ENCODE results near the gene OGDH. TPM values are rescaled to one million over a fixed set of nuclear protein-coding genes. Genes with fewer than 3 reads are reported as not detected.
"Not testable (repeated sequence)": the region's sequence is repeated elsewhere in the genome, so short reads cannot be mapped to it uniquely, and the experiment has no call there.

The OGDH gene
- total and polyA plus RNA-seq, 4 donors, result 39.0 to 142 (median 59.9) TPM

DNA sequence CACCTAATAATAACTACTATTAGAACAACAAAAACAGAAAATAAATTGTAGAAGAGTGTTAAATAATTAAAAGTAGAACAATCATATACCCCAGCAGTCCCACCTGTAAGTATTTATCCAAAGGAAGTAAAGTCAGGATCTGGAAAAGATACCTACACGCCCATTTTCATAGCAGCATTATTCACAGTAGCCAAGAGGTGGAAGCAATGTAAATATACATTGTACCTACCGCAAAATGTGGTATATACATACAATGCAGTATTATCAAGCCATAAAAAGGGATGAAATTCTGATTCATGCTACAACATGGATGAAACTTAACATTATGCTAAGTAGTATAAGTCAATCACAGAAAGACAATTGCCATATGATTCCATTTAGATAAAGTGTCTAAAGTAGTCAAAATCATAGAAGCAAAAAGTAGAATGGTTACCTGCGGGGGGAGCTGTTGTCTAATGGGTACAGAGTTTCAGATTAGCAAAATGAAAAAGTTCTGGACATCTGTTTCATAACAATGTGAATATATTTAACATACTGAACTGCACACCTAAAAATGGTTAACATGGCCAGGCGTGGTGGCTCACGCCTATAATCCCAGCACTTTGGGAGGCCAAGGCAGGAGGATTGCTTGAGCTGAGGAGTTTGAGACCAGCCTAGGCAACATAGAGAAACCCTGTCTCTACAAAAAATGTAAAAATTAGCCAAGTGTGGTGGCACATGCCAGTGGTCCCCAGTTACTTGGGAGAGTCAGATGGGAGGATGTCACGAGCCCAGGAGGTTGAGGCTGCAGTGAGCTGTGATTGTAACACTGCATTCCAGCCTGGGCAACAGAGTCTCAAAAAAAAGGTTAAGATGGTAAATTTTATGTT, 18.4 kb upstream of the OGDH start:
- DNase-seq, result peak; percentile 43 to 75 (median 70)
- WGBS, 2 donors, result 23 to 35% methylated on average over 6 of the region's 6 CpGs
- no peaks in the 10 kb centered on the region for H3K27me3 ChIP-seq (ENCODE audit: control insufficient read depth in 3 of 3, insufficient read depth in 3 of 3, low read length in 2 of 3)

DNA sequence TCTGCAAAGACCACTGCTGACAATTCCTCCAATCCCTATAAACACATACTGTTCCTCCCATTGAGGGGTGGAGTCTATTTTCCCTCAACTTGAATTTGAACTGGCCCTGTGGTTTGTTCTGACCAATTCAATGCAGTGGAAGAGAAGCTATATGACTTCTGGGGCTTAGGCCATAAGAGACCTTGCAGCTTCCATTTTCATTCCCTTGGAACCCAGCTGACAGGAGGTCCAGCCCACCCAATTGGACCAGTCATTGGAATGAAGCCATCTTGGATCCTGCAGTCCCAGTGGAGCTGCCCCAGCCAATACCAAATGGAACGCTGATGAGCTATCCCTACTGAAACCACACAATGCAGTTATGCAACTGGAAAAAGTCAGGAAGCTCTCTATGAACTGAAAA, 15.5 kb upstream of the OGDH start:
- Histone ChIP-seq H3K9ac (ENCODE audit: insufficient read depth in 1 of 2, low read length in 2 of 2) (no peak overlapping the region), H3K4me3 (no peak overlapping the region), H3K27ac (ENCODE audit: low read depth in 1 of 2, low read length in 1 of 2) (no peak overlapping the region), H3K27me3 (ENCODE audit: control insufficient read depth in 3 of 3, insufficient read depth in 3 of 3, low read length in 2 of 3) (no peaks in the 10 kb centered on the region), H3K9me3 (ENCODE audit: control insufficient read depth in 4 of 4, insufficient read depth in 3 of 4, low read length in 3 of 4) (no peaks in the 10 kb centered on the region), H3K36me3 (ENCODE audit: control insufficient read depth in 4 of 4, insufficient read depth in 4 of 4, low read length in 4 of 4) (no peaks in the 10 kb centered on the region), H3K4me1 (ENCODE audit: control insufficient read depth in 5 of 5, insufficient read depth in 5 of 5, low read length in 5 of 5) (no peaks in the 10 kb centered on the region)
- DNase-seq (no peak), ATAC-seq (ENCODE audit: insufficient read depth, low FRiP score) (no peak)
- TF ChIP-seq, protein P1, sequence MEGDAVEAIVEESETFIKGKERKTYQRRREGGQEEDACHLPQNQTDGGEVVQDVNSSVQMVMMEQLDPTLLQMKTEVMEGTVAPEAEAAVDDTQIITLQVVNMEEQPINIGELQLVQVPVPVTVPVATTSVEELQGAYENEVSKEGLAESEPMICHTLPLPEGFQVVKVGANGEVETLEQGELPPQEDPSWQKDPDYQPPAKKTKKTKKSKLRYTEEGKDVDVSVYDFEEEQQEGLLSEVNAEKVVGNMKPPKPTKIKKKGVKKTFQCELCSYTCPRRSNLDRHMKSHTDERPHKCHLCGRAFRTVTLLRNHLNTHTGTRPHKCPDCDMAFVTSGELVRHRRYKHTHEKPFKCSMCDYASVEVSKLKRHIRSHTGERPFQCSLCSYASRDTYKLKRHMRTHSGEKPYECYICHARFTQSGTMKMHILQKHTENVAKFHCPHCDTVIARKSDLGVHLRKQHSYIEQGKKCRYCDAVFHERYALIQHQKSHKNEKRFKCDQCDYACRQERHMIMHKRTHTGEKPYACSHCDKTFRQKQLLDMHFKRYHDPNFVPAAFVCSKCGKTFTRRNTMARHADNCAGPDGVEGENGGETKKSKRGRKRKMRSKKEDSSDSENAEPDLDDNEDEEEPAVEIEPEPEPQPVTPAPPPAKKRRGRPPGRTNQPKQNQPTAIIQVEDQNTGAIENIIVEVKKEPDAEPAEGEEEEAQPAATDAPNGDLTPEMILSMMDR (IDR thresholded peaks at IDR 0.05; ENCODE audit: control extremely low read depth, extremely low read depth), result no peak
- WGBS, 2 donors, result 81 to 82% methylated on average over 1 of the region's 1 CpG

More for the DNA sequence above, 18.4 kb upstream of the OGDH start:
- Histone ChIP-seq H3K27ac (ENCODE audit: low read depth in 1 of 2, low read length in 1 of 2) (no peak overlapping the region), H3K4me1 (ENCODE audit: control insufficient read depth in 5 of 5, insufficient read depth in 5 of 5, low read length in 5 of 5) (no peaks in the 10 kb centered on the region), H3K4me3 (no peak overlapping the region), H3K9ac (ENCODE audit: insufficient read depth in 1 of 2, low read length in 2 of 2) (no peak overlapping the region), H3K36me3 (ENCODE audit: control insufficient read depth in 4 of 4, insufficient read depth in 4 of 4, low read length in 4 of 4) (no peaks in the 10 kb centered on the region), H3K9me3 (ENCODE audit: control insufficient read depth in 4 of 4, insufficient read depth in 3 of 4, low read length in 3 of 4) (no peaks in the 10 kb centered on the region)
- TF ChIP-seq, protein P1 (IDR thresholded peaks at IDR 0.05; ENCODE audit: control extremely low read depth, extremely low read depth), result peak; percentile 50
- ATAC-seq (ENCODE audit: insufficient read depth, low FRiP score), result no peak

DNA sequence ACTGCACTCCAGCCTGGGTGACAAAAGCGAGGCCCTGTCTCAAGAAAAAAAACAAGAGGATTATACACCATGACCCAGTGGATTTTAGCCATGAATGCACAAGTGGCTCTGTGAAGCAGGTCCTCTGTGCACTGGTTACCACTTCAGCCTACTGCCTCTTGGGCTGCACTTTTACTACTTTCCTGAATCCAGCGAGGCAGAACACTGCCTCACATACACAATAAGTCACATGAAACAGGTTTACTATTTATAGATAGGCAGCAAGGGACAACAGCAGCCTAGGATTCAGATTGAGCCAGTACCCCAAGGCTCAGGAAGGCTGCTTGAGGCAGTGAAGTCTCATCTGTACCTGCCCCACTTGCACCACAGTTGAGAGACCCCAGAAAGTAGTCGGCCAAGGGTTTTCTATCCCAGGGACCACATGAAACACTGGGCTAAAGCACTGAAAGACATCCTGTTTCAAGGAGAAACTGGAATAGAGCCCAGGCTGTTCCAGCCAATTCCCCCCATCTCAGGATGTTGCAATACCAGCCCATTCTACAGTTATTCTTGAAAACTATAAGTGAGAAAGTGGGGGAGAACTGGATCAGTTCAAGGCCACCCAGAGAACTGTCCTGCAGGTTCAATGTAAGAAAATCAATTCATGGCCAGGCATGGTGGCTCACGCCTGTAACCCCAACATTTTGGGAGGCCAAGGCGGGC, 10.3 kb upstream of the OGDH start:
- DNase-seq, result no peak
- H3K4me1 ChIP-seq (ENCODE audit: control insufficient read depth in 5 of 5, insufficient read depth in 5 of 5, low read length in 5 of 5), result peaks cover 0 to 3% (median 0%) of the 10 kb centered on the region in 5 donors
- no peaks in the 10 kb centered on the region for H3K9me3 ChIP-seq (ENCODE audit: control insufficient read depth in 4 of 4, insufficient read depth in 3 of 4, low read length in 3 of 4)
- no peak overlapping the region for H3K4me3 ChIP-seq
- H3K36me3 ChIP-seq (ENCODE audit: control insufficient read depth in 4 of 4, insufficient read depth in 4 of 4, low read length in 4 of 4), result no peaks in the 10 kb centered on the region
- no peak overlapping the region for H3K9ac ChIP-seq (ENCODE audit: insufficient read depth in 1 of 2, low read length in 2 of 2)
- no peak for ATAC-seq (ENCODE audit: insufficient read depth, low FRiP score)
- no peaks in the 10 kb centered on the region for H3K27me3 ChIP-seq (ENCODE audit: control insufficient read depth in 3 of 3, insufficient read depth in 3 of 3, low read length in 2 of 3)
- TF ChIP-seq, protein P1 (IDR thresholded peaks at IDR 0.05; ENCODE audit: control extremely low read depth, extremely low read depth), result no peak
- H3K27ac ChIP-seq (ENCODE audit: low read depth in 1 of 2, low read length in 1 of 2), result peak overlapping the region; percentile 31 to 73
- WGBS, 2 donors, result 67 to 74% methylated on average over 5 of the region's 5 CpGs

DNA sequence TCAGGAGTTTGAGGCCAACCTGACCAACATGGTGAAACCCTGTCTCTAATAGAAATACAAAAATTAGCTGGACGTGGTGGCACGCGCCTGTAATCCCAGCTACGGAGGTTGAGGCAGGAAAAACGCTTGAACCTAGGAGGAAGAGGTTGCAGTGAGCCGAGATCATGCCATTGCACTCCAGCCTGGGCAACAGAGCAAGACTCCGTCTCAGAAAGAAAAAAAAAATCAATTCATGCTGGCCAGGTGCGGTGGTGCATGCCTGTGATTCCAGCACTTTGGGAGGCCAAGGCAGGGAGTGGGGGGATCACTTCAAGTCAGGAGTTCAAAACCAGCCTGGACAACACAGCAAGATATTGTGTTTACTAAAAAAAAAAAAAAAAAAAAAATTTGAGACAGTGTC, 9.2 kb upstream of the OGDH start:
- not testable (repeated sequence) for ATAC-seq (ENCODE audit: insufficient read depth, low FRiP score); H3K4me3 ChIP-seq; H3K27ac ChIP-seq (ENCODE audit: low read depth in 1 of 2, low read length in 1 of 2); DNase-seq; H3K36me3 ChIP-seq (ENCODE audit: control insufficient read depth in 4 of 4, insufficient read depth in 4 of 4, low read length in 4 of 4); H3K9me3 ChIP-seq (ENCODE audit: control insufficient read depth in 4 of 4, insufficient read depth in 3 of 4, low read length in 3 of 4); H3K4me1 ChIP-seq (ENCODE audit: control insufficient read depth in 5 of 5, insufficient read depth in 5 of 5, low read length in 5 of 5); H3K27me3 ChIP-seq (ENCODE audit: control insufficient read depth in 3 of 3, insufficient read depth in 3 of 3, low read length in 2 of 3); H3K9ac ChIP-seq (ENCODE audit: insufficient read depth in 1 of 2, low read length in 2 of 2)
- 89 to 92% methylated on average over 8 of the region's 8 CpGs for WGBS, 2 donors
